Brain pericyte (primary cell): Measurements from ENCODE around the gene SLC1A4.
A peak's percentile ranks its signal among the peaks of the same experiment; 100 is the strongest.
"Not testable (repeated sequence)": the region's sequence is repeated elsewhere in the genome, so short reads cannot be mapped to it uniquely, and the experiment has no call there.

ENCODE experiments used
- DNase-seq: peaks from one replicate; pipeline ENCODE4 v3.0.0-alpha.2; 2012; ENCODE audit warnings: low read depth, low spot score

The SLC1A4 gene

DNA sequence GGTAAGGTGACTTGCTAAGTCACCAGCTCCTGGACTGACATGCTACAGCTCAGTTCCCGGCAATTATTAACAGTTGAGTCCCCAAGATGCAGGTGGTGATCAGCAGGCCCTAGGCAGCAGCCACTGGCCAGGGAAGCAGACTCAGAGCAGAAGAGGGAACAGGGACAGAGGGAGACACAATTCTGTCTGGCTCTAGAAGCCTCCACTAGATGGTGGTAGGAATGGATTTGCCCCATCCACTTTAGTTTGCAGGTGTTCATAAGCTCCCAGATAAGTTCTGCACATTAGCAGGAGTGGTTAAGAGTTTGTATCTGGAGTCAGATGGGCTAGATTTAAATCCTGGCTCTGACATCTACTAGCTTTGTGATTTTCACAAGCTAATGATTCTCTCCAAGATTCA is 25.5 kb upstream of the SLC1A4 start:
- DNase-seq: no peak

DNA sequence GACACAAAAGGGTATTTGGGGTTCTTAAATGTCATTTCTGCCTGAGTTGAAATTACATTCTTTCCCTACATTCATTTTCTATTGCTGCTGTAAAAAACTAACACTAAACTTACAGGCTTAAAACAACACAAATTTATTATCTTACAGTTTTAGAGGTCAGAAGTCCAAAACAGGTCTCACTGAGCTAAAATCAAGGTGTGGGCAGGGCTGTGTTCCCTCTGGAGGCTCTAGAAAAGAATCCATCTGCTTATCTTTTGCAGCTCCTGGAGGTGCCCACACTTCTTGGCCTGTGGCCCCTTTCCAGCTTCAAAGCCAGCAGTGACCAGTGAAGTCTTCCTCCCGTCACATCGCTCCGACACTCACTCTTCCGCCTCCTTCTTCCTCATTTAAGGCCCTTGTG is 23.2 kb upstream of the SLC1A4 start:
- DNase-seq: no peak

DNA sequence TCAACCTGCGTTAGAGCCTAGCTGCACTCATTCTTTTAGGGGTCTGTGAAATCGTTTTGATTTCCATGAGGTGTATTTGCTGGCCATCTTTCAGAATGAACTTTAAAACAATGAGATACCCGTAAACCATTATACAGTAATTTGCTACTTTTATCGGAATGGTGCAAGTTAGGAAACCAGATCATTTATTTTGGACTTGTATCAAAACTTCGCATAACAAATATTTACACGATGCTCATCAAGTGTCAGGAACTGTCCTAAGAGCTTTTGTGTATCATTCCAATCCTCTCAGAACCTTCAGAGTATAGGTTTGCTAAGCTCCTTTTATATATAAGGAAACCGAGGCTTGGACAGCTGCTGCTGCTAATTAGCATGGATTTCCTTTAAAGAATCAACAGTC is 22.4 kb upstream of the SLC1A4 start:
- no peak for DNase-seq

DNA sequence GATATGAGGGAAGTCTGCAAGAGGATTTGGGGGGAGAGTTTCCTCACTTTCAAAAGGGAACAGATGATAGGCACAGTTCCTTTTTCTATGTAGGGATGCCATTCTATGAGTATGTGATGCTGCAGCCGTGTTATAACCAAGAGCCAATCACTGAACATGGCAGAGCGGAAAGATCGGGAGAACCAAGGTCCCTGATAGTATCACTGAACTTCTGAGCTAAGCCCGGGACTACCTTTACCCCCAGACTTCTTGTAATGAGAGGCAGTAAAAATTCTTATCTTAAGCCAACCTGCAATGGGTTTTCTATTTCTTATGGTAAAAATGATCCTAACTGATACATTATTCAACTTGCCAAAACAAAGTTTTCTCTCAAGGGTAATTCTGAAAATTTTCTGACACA is 21.6 kb upstream of the SLC1A4 start:
- no peak for DNase-seq

DNA sequence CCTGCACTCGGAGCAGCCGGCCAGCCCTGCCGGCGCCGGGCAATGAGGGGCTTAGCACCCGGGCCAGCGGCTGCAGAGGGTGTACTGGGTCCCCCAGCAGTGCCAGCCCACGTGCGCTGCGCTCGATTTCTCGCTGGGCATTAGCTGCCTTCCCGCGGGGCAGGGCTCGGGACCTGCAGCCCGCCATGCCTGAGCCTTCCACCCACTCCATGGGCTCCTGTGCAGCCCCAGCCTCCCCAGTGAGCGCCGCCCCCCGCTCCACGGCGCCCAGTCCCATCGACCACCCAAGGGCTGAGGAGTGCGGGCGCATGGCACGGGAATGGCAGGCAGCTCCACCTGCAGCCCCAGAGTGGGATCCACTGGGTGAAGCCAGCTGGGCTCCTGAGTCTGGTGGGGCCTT is 20.1 kb upstream of the SLC1A4 start:
- not testable (repeated sequence) for DNase-seq

DNA sequence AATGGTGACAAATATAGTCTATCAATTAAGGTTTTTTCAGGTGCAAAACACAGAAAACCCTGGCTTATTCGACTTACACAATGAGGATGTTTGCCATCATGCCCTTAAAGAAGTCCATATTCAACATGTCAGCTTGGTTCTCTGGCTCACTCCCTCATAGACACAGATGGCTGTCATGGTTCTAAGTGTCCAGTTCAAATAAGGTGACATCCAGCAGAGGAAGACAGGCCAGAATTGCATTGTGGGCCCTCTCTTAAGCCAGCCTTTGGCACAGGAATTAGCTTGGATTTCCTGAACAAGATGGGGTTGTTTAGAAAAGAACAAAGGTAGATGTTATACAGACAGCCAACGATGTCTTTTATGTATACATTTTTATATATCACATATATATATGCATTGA is 18.7 kb upstream of the SLC1A4 start:
- no peak for DNase-seq

DNA sequence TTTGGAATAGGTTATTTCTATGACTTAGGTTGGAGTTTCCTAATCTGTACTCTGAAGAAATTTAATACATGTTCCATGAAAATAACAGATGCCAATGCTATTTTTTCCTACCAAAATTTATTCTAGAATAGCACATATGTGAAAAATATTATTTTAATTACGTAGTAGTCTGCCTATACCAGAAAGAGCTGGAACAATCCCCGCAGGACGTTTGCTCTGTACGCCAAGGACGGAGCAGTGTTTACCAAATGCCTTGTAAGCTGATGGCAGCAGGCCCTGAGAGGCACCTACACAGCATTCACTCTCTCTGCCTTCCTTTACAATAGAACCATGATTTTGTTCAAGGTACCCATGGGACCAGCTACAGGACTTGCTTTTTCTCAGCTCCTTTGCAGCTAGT is 16.8 kb upstream of the SLC1A4 start:
- DNase-seq: no peak

DNA sequence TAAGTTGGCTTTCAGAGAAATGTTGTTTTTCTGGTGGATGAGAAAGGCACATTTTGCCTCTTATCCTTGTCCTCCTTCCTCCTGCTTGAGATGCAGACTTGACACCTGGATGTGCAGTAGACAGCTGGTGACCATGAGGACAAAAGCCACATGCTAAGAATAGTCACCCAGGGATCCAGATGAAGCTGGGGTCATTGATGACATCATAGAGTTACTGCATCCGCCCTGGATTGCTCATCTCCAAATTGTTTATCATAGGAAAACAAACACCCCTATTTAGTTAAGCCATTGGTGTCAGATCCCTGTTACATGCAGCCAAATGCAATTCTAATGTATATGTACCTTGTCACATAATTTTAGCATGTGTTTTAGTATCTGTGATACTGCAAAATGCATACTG is 16.3 kb upstream of the SLC1A4 start:
- DNase-seq: no peak

DNA sequence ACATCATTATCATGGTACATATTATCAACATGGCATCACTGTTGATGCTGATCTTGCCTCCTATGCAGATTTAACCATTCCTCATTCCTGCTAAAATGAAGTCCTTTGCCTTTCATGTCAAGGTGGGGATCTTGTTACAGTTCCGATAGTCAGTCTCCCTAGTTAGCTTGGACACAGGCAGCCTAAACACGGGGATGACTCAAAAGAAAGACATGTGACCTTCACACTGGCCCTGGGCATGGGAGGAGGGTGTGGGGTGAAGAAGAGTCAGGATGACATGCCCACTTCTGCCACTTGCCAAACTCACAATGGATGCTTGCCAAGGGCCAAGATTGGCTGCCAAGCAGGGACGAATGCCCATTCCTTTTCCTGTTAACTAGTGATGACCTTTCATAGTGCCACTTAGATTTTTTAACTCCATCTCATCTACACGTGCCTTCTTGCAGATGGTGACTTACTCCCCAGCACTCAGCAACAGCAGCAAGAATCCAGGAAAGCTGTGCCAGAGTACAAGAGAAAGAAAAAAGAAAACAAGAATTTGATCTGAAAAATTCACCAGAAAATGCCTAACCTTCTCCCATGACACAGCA is 13.9 kb upstream of the SLC1A4 start:
- DNase-seq: no peak

DNA sequence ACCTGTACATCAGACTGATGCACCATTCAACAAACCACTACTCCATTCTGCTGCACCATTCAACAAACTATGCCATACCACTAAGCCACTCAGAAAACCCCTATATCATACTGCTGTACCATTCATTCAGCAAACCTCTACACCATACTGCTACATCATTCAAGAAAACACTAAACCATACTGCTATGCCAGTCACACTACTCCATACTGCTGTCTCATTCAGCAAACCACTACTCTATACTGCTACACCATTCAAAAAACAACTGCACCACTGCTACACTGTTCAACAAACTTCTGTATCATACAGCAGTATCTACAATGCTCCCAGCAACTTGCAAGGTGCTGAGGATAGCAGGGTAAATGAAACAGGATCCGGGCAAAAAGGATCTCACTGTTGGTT is 12.9 kb upstream of the SLC1A4 start:
- no peak for DNase-seq

DNA sequence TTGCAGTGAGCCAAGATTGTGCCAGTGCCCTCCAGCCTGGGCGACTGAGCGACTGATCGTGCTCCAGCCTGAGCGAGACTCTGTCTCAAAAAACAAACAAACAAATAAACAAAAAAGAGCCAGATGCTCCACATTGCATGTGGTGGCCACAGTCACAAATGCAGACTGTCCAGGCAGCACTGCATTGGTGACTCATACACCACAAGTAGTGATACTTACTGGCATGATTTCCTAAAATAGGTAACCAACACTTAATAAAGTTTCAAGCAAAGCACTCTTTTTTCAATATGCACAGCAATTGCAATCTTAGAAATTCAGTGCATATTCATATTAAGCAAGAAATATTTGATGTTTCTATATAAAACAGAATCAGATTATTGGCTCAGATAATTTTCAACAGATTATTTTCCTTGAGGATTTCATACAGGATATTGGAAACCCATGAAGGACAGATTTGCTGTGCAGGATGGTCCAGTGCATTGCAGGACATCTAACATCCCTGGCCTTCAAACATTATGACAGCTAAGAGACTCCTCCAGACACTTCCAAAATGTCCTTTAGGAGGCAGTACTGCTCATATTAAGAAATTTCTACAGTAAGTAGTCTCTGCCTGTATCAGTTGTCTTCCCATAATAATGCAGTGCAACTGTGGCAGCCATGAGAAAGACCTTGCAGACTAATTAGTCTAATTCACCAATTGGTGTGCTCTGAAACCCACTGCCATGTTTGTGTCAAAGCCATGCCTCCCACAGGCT is 10.5 kb upstream of the SLC1A4 start:
- no peak for DNase-seq

DNA sequence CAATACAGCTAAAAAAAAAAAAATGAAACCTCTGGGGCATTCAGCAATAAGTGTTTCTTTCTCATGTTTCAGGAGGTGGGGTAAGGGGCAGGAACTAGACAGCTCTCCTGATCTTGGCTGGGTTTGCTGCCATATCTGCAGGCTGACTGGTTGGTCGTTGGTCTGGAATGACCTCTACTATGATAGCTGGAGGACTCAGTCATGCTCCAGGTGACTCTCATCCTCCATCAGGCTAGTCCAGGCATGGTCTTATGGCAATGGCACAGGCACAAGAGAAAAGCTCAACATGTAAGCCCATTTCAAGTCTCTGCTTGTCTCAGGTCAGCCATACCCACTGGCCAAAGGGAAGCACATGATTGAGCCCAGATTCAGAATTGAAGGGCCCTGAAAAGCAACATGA is 9.5 kb upstream of the SLC1A4 start:
- no peak for DNase-seq

DNA sequence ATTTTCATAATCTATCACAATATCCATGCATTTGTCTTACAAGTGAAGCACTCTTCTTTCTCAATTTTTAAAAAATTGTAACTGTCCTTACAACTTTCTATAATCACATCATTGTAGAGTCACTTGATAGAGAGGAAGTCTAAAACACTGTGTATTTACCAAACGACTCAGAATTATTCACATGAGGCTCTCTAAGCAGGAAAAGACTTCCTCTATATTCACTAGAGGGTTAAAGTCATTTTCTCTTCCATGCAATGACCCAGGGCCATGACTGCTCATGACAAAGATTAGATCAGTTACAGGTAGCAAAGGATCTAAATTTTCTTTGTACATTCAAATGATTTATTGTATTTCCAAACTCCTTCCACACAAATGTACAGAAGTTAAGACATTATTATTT is 9.0 kb upstream of the SLC1A4 start:
- no peak for DNase-seq

DNA sequence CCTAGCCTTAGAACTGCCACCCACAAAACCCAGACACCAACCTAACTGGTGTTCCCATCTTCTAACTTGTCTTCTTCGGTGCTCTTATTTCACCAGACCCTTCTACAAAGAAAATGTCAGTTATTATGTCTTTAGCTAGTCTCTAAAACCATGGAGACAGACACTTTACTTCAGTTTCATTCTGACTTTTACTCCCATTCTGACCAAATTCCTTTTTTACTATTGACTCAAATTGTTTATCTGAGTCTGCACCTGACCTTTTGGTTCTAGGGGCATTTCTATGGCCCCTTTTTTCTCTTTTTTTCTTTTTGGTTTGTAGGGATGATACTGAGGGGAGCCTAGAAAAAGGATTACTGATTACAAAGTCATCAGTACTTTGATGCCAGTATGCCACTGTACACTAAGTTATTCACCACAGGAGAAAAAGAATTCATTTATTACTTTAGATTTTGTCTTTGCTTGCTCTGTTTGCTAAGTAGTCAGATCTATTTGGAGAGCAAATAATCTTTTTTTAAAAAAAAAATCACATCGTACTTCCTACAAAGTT is 6.8 kb upstream of the SLC1A4 start:
- no peak for DNase-seq

DNA sequence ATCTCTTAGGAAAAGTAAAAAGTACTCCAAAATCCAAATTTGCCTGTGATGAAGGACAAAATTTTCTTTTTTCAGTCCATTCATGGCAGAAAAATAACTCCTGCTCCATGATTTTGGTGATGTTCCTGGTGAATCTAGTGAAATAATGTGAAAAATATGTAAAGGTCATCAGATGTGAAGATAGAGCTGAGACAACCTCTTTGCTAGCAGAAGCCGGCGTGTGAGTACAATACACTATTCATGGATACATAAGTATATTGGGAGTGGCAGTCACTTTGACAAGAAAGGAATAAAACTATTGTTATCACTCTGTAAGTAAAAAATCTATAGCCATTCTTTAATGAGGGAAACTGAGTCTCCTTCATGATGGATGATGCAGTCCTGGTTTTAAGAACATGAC is 6.3 kb upstream of the SLC1A4 start:
- DNase-seq: no peak

DNA sequence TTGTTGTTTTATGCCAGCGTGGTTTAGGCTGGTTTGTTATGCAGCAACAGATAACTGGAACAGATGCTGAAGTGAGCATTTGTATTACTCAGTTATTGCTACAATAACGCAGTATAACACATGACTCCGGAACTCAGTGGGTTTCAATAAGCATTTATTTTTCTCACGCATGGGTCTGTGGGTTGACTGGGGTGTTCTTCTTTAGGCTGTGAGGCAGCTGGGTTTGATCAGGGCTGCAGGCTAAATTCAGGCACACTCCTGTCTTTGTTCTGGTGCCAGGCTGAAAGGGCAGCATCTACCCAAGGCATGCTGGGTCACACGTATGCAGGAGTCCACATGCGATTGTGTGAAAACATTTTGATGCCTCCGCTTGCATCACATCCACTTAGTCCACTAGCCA is 3.8 kb upstream of the SLC1A4 start:
- DNase-seq: no peak

DNA sequence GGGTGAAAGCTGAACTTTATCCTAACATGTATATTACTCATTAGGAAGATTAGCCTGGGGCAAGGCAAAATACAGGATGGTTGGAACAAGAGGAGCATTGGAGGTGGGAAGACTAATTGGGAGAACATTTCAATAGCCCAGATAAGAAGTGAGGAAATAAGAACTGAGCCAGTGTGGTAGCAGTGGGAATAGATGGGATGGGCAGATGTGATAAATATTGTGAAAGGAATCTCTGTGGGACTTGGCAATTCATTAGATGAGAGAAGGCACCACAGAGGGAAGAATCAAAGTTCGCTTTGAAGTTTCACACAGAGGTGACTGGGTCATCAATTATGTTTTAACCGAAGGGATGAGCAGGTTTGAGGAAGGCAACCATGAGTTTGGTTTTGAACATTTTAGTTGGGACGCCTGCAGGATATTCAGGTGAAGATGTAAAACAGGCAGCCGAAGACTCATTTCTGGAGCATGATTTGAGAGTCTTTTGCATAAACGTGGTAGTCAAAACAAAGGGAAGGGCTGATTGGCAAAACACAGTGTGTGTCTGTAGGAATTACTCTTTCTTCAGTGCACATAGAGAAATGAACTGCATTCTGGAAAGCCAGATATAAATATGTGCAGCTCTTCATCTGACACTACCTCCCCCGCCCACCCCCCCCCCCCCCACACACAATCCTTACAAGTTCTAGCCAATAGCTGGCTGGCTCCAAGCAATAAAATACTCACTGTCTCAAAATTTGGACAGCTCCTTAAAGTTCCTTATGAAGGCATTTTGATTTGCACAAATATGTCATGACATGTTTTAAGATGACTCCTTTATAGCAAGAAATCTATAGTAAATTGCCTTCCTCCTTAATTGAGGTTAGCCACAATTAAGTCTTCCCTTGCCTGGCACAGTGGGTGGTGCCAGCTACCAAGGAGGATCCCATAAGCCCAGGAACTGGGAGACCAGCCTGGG is 1.9 kb upstream of the SLC1A4 start:
- DNase-seq: no peak

DNA sequence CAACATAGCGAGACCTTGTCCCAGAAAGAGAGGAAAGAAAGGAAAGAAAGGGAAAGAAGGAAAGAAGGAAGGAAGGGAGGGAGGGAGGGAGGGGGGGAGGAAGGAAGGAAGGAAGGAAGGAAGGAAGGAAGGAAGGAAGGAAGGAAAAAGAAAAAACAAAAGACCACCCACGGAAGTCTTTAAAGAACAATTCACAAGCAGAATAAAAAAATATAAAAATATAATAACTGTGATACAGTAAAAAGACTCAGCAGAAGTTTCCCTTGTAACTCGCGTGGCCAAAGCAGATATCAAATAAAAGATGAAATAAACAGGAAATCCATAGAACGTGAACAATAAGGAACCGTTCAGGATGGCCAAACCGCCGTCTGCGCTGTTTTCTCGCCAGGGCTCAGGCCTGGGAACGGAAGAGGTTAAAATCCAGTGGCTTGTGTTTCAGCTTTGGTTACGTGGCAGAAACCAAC is 1.2 kb upstream of the SLC1A4 start:
- peak; percentile 72 for DNase-seq

DNA sequence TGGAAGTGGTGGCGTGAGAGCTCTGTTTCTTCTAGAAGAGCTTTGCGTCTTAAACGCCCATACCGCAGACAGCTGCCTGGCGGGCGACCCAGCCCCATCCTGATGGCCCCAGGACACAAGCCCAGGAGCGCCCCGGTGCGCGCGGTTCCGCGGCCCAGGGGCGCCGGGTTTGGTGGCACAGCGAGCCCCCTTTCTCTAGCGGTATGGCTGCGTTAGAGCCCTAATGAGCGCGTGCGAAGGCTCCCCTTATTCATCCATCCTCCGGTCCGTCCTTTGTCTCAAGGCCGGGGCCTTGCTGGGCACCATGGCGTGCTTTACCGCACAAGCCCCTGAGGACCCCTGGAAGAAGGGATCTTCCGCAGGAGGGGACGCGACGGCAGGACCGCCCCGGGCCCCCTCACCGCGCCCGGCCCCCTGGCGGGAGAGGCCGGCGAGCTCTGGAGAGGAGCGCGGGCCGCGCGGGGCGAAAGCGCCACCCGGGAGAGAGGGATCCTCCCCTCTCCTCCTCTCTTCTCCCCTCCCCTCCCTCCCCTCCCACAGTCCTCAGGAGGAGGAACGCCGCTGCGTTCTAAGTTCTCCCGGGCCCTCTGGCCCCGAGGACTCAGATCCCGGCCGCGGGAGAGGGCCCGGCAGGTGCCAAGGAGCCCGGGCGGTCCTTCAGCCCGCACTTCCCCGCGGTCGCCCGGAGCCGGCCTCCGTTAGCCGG is 626 bp upstream of the SLC1A4 start:
- DNase-seq: no peak

DNA sequence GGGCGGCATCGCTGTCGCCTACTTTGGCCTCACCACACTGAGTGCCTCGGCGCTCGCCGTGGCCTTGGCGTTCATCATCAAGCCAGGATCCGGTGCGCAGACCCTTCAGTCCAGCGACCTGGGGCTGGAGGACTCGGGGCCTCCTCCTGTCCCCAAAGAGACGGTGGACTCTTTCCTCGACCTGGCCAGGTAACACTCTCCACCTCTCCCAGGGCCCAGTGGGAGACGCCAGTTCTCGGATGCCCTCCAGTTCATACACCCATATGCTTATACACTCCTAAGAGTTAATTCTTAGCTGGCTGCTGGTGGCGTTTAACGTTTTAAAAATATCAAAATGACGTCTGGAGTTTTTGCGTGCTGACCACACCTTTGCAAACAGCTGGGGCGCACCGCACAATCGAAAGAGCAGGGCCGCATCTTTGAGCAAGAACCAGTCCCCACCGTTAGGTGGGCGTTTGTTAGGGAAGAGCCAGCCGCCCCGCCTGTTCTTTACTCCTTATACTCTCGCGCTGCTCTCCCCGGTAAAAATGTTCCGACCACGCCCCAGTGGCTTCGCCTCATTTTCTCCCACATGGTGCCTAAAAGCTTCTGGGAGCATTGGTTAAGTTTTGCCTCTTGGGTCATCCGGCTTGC is 899 bp downstream of the SLC1A4 start:
- DNase-seq: no peak

DNA sequence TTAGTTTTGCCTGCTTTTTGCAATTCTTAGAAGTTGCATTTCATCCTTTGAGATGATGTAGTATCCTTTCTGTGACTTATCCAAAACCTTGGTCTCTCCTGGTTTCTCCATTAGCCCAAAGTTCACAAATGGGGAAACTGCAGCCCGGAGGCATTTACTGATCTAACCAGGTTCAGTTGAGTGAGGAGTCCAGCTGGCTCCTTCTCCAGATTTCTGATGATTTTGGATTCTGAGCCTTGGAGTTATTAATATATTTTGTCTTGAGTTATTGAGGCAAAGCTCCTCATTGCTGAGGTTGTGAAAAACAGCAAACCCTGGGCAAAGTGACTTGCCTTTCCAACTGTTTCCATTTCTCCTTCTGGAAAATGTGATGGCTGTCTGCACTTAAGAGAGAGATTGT is 1.7 kb downstream of the SLC1A4 start:
- no peak for DNase-seq
